Peyer's patch (tissue), 4 donors: Measurements from ENCODE around the gene NLGN4X.

ENCODE experiments used
- POLR2A ChIP-seq, 2 donors: fragments of 450-650 bp; IDR thresholded peaks; one replicate each; pipeline ENCODE4 v1.5.1; 2017; ENCODE audit warnings: antibody characterized with exemption in 2 of 2, mild to moderate bottlenecking in 2 of 2, moderate library complexity in 2 of 2
- TF ChIP-seq, protein P1 (sequence below), 6 experiments: fragments of 450-650 bp in 4 of 6; fragments of 200-600 bp in 2 of 6; sonication (generic) in 1 of 6; IDR thresholded peaks; one replicate each; pipeline ENCODE4 v1.5.1; 2017 to 2019; ENCODE audit warnings: antibody characterized with exemption in 6 of 6, mild to moderate bottlenecking in 3 of 6, moderate library complexity in 1 of 6

DNA sequence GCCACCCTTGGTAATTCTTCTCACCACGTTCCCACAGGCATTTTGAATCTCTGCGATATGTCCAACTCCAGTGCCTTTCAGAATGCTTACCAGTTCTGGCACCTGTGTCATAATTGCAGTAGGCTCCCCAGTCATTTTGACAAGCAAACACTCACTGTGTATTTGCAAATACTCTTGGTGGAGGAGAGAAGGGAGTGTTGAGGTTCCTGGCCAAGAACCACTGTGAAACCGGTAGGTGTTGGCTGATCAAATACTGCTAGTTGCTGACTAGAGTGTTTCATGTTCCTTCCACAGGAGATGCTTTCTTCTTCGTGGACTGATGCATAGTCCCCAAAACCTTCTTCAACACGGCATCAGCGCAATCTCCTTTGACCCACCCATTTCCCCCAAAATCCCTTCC is 16.0 kb upstream of the NLGN4X start:
- TF ChIP-seq, protein P1, sequence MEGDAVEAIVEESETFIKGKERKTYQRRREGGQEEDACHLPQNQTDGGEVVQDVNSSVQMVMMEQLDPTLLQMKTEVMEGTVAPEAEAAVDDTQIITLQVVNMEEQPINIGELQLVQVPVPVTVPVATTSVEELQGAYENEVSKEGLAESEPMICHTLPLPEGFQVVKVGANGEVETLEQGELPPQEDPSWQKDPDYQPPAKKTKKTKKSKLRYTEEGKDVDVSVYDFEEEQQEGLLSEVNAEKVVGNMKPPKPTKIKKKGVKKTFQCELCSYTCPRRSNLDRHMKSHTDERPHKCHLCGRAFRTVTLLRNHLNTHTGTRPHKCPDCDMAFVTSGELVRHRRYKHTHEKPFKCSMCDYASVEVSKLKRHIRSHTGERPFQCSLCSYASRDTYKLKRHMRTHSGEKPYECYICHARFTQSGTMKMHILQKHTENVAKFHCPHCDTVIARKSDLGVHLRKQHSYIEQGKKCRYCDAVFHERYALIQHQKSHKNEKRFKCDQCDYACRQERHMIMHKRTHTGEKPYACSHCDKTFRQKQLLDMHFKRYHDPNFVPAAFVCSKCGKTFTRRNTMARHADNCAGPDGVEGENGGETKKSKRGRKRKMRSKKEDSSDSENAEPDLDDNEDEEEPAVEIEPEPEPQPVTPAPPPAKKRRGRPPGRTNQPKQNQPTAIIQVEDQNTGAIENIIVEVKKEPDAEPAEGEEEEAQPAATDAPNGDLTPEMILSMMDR (IDR thresholded peaks at IDR 0.05) = no peak
- TF ChIP-seq POLR2A (IDR thresholded peaks at IDR 0.05) = no peak
